ENCODE measurements around the gene PCDHGA1.

Gene PCDHGA1

GRCh38 chr5:141441571-141442170 lies 111.4 kb downstream of the PCDHGA1 start:
- H3K9ac ChIP-seq (ENCODE audit: insufficient read length, low read depth) = no peak overlapping the region
- DNase-seq (ENCODE audit: low read depth, low spot score) = no peak
- H3K36me3 ChIP-seq (ENCODE audit: insufficient read depth, insufficient read length, low read length) = no peaks in the 10 kb centered on the region
- TF ChIP-seq YY1 (IDR thresholded peaks at IDR 0.05; ENCODE audit: insufficient read depth, insufficient read length) = no peak
- no peak for TF ChIP-seq ZNF274 (IDR thresholded peaks at IDR 0.05; ENCODE audit: low read depth, low read length)
- TF ChIP-seq SUZ12 (IDR thresholded peaks at IDR 0.05; ENCODE audit: extremely low read depth, insufficient read depth, insufficient read length) = no peak
- no peaks in the 10 kb centered on the region for H3K27me3 ChIP-seq (ENCODE audit: insufficient read depth, insufficient read length)
- no peak overlapping the region for H3K4me3 ChIP-seq (ENCODE audit: insufficient read length, low read depth)
- H3K9me3 ChIP-seq (ENCODE audit: insufficient read depth, low read length) = peaks cover 6% of the 10 kb centered on the region
- no peaks in the 10 kb centered on the region for H3K4me1 ChIP-seq (ENCODE audit: insufficient read depth, insufficient read length)

DNA sequence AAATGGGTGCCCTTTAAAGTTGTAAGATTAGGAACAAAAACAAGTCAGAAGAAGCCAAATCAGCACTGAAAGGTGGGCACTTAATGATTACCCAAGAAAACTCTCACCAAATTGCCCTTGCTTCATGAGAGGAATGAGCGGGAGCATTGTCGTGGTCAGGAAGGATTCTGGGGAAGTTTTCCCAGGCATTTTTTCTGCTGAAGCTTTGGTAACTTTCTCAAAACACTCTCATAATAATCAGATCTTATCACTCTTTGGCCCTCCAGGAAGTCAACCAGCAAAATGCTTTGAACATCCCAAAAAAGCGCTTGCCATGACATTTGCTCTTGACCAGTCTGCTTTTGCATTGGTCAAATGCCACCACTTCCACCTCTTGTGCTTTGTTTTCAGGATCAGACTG lies 135.0 kb downstream of the PCDHGA1 start:
- Histone ChIP-seq H3K9ac (ENCODE audit: insufficient read length, low read depth) (no peak overlapping the region), H3K36me3 (ENCODE audit: insufficient read depth, insufficient read length, low read length) (no peaks in the 10 kb centered on the region), H3K4me1 (ENCODE audit: insufficient read depth, insufficient read length) (no peaks in the 10 kb centered on the region), H3K9me3 (ENCODE audit: insufficient read depth, low read length) (no peaks in the 10 kb centered on the region), H3K27me3 (ENCODE audit: insufficient read depth, insufficient read length) (no peaks in the 10 kb centered on the region), H3K4me3 (ENCODE audit: insufficient read length, low read depth) (no peak overlapping the region)
- no peak for TF ChIP-seq ZNF274 (IDR thresholded peaks at IDR 0.05; ENCODE audit: low read depth, low read length)
- no peak for TF ChIP-seq SUZ12 (IDR thresholded peaks at IDR 0.05; ENCODE audit: extremely low read depth, insufficient read depth, insufficient read length)
- no peak for DNase-seq (ENCODE audit: low read depth, low spot score)

DNA sequence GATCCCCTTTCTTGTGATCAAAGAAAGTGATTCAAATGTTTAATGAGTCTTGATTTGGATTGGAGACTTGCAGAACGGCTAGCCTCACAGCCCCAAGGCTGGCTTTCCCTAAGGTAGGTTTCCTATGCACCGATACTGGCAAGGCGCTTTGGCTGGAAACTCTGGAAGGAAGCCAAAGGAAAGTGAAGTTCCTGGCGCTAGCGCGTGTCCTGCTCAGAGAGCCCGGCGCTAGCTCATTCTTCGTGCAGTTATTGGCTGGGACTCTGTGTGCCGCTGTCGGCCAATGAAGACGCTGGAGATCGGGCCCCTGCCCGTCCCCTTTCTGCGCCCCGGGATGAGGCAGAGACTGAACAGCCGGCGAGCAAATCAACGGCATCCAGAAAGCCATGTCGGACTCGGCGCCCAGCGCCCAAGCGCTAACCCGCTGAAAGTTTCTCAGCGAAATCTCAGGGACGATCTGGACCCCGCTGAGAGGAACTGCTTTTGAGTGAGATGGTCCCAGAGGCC lies 145.4 kb downstream of the PCDHGA1 start, which contains the start of gene PCDHGC3:
TSS of gene PCDHGC3 (plus strand) at position 342 of the 507 bp plus-strand sequence. CDS start at position 493, 151 bp downstream.
- peaks cover 36% of the 10 kb centered on the region for H3K27me3 ChIP-seq (ENCODE audit: insufficient read depth, insufficient read length)
- peak; percentile 70 for DNase-seq (ENCODE audit: low read depth, low spot score)
- H3K9ac ChIP-seq (ENCODE audit: insufficient read length, low read depth) = peak within 1 kb of the TSS; percentile 79
- no peaks in the 10 kb centered on the region for H3K9me3 ChIP-seq (ENCODE audit: insufficient read depth, low read length)
- peaks cover 4% of the 10 kb centered on the region for H3K4me1 ChIP-seq (ENCODE audit: insufficient read depth, insufficient read length)
- TF ChIP-seq ZNF274 (IDR thresholded peaks at IDR 0.05; ENCODE audit: low read depth, low read length) (no peak), YY1 (IDR thresholded peaks at IDR 0.05; ENCODE audit: insufficient read depth, insufficient read length) (no peak), SUZ12 (IDR thresholded peaks at IDR 0.05; ENCODE audit: extremely low read depth, insufficient read depth, insufficient read length) (no peak)
- H3K4me3 ChIP-seq (ENCODE audit: insufficient read length, low read depth) = peak within 1 kb of the TSS; percentile 72
- no peaks in the 10 kb centered on the region for H3K36me3 ChIP-seq (ENCODE audit: insufficient read depth, insufficient read length, low read length)

- no peak for DNase-seq (ENCODE audit: low read depth, low spot score)
- H3K9me3 ChIP-seq (ENCODE audit: insufficient read depth, low read length) = no peaks in the 10 kb centered on the region
- peaks cover 4% of the 10 kb centered on the region for H3K4me1 ChIP-seq (ENCODE audit: insufficient read depth, insufficient read length)
- peaks cover 36% of the 10 kb centered on the region for H3K27me3 ChIP-seq (ENCODE audit: insufficient read depth, insufficient read length)
- H3K4me3 ChIP-seq (ENCODE audit: insufficient read length, low read depth) = peak overlapping the region; percentile 72
- TF ChIP-seq YY1 (IDR thresholded peaks at IDR 0.05; ENCODE audit: insufficient read depth, insufficient read length) (no peak), ZNF274 (IDR thresholded peaks at IDR 0.05; ENCODE audit: low read depth, low read length) (no peak), SUZ12 (IDR thresholded peaks at IDR 0.05; ENCODE audit: extremely low read depth, insufficient read depth, insufficient read length) (no peak)
- no peaks in the 10 kb centered on the region for H3K36me3 ChIP-seq (ENCODE audit: insufficient read depth, insufficient read length, low read length)
- peak overlapping the region; percentile 79 for H3K9ac ChIP-seq (ENCODE audit: insufficient read length, low read depth)
Measured at GRCh38 chr5:141476132-141476911, 146.0 kb downstream of the PCDHGA1 start.

DNA sequence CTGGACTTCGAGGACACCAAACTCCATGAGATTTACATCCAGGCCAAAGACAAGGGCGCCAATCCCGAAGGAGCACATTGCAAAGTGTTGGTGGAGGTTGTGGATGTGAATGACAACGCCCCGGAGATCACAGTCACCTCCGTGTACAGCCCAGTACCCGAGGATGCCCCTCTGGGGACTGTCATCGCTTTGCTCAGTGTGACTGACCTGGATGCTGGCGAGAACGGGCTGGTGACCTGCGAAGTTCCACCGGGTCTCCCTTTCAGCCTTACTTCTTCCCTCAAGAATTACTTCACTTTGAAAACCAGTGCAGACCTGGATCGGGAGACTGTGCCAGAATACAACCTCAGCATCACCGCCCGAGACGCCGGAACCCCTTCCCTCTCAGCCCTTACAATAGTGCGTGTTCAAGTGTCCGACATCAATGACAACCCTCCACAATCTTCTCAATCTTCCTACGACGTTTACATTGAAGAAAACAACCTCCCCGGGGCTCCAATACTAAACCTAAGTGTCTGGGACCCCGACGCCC lies 146.8 kb downstream of the PCDHGA1 start:
- Histone ChIP-seq H3K9me3 (ENCODE audit: insufficient read depth, low read length) (no peaks in the 10 kb centered on the region), H3K36me3 (ENCODE audit: insufficient read depth, insufficient read length, low read length) (no peaks in the 10 kb centered on the region), H3K4me1 (ENCODE audit: insufficient read depth, insufficient read length) (peaks cover 4% of the 10 kb centered on the region), H3K4me3 (ENCODE audit: insufficient read length, low read depth) (peak overlapping the region; percentile 72), H3K27me3 (ENCODE audit: insufficient read depth, insufficient read length) (peaks cover 36% of the 10 kb centered on the region), H3K9ac (ENCODE audit: insufficient read length, low read depth) (peak overlapping the region; percentile 9)
- TF ChIP-seq SUZ12 (IDR thresholded peaks at IDR 0.05; ENCODE audit: extremely low read depth, insufficient read depth, insufficient read length) = no peak
- TF ChIP-seq ZNF274 (IDR thresholded peaks at IDR 0.05; ENCODE audit: low read depth, low read length) = no peak
- no peak for TF ChIP-seq YY1 (IDR thresholded peaks at IDR 0.05; ENCODE audit: insufficient read depth, insufficient read length)
- no peak for DNase-seq (ENCODE audit: low read depth, low spot score)

GRCh38 chr5:141477815-141478214 lies 147.5 kb downstream of the PCDHGA1 start:
- Histone ChIP-seq H3K27me3 (ENCODE audit: insufficient read depth, insufficient read length) (peaks cover 36% of the 10 kb centered on the region), H3K4me1 (ENCODE audit: insufficient read depth, insufficient read length) (peaks cover 4% of the 10 kb centered on the region), H3K4me3 (ENCODE audit: insufficient read length, low read depth) (no peak overlapping the region), H3K9me3 (ENCODE audit: insufficient read depth, low read length) (no peaks in the 10 kb centered on the region), H3K36me3 (ENCODE audit: insufficient read depth, insufficient read length, low read length) (no peaks in the 10 kb centered on the region), H3K9ac (ENCODE audit: insufficient read length, low read depth) (no peak overlapping the region)
- no peak for TF ChIP-seq YY1 (IDR thresholded peaks at IDR 0.05; ENCODE audit: insufficient read depth, insufficient read length)
- no peak for TF ChIP-seq ZNF274 (IDR thresholded peaks at IDR 0.05; ENCODE audit: low read depth, low read length)
- no peak for TF ChIP-seq SUZ12 (IDR thresholded peaks at IDR 0.05; ENCODE audit: extremely low read depth, insufficient read depth, insufficient read length)
- no peak for DNase-seq (ENCODE audit: low read depth, low spot score)
